Measurements from ENCODE around the gene FYB2.

The FYB2 gene

DNA sequence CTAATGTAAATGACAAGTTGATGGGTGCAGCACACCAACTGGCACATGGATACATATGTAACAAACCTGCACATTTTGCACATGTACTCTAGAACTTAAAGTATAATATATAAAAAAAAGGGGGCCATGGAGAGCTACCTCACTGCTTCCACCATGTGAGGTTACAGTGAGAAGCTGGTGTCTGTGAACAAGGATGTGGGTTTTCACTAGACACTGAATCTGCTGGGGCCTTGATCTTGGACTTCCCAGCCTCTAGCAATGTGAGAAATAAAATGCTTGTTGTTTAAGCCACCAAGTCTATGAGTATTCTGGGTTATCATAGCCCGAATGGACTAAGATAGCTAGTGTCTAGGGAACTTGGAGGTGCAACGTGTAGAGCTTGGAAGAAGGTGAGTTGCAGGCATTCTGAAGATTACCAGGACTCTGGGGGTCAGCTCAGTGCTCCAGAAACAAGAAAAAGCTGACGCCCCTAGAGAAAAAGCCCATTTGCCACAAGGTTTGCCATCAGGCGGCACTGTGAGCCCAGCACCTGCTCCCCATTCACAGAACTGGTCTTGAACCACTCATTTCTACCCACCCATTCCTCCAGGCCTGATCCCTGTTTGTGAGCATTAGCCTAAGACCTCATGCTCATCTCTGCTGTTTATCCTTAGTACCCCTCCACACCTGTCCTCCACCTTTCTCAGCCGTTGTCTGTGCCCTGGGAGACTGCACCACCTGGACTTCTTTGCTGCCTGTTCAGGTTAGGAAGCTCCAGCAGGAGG lies 15.1 kb upstream of the FYB2 start:
- Histone ChIP-seq H3K4me3 (no peak overlapping the region), H3K27ac (no peak overlapping the region), H3K27me3 (peaks cover 0 to 14% of the 10 kb centered on the region in 2 donors), H3K4me1 (peaks cover 0 to 4% (median 0%) of the 10 kb centered on the region in 4 donors), H3K9me3 (peaks cover 0 to 2% (median 0%) of the 10 kb centered on the region in 3 donors), H3K36me3 (no peaks in the 10 kb centered on the region)
- DNase-seq: no peak
- intact Hi-C loops (cut with DNase I; ENCODE audit: low total_unique reads): loop anchor here (5.0 kb wide), 2 partner anchors 1213 to 1328 kb away; no protein-coding TSS in a partner anchor
- TF ChIP-seq, protein P1, sequence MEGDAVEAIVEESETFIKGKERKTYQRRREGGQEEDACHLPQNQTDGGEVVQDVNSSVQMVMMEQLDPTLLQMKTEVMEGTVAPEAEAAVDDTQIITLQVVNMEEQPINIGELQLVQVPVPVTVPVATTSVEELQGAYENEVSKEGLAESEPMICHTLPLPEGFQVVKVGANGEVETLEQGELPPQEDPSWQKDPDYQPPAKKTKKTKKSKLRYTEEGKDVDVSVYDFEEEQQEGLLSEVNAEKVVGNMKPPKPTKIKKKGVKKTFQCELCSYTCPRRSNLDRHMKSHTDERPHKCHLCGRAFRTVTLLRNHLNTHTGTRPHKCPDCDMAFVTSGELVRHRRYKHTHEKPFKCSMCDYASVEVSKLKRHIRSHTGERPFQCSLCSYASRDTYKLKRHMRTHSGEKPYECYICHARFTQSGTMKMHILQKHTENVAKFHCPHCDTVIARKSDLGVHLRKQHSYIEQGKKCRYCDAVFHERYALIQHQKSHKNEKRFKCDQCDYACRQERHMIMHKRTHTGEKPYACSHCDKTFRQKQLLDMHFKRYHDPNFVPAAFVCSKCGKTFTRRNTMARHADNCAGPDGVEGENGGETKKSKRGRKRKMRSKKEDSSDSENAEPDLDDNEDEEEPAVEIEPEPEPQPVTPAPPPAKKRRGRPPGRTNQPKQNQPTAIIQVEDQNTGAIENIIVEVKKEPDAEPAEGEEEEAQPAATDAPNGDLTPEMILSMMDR (IDR thresholded peaks at IDR 0.05): no peak

DNA sequence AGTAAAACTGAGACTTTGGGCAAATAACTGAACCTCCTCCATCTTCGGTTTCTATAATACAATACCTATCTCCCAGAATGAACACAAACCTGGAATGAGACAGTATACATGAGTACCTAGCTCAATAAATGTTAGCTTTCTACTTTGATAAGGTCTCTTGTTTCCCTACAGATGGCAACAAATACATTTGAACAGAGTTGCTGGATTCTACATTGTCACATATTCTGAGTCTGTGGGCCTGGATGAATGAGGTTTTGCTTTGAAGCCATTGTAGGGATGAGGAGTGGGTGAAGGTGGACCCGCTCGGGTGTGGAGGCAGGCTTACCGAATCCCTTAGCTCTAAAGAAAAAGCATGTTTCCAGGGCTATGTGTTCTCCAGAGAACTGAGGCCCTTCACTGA lies 13.9 kb upstream of the FYB2 start:
- intact Hi-C loops (cut with DNase I; ENCODE audit: low total_unique reads): loop anchor here (5.0 kb wide), 2 partner anchors 1214 to 1329 kb away; no protein-coding TSS in a partner anchor
- H3K9me3 ChIP-seq: no peaks in the 10 kb centered on the region
- no peak overlapping the region for H3K27ac ChIP-seq
- peaks cover 0 to 4% (median 0%) of the 10 kb centered on the region in 4 donors for H3K4me1 ChIP-seq
- H3K27me3 ChIP-seq: peaks cover 0 to 21% of the 10 kb centered on the region in 2 donors
- TF ChIP-seq, protein P1 (IDR thresholded peaks at IDR 0.05): no peak
- no peak overlapping the region for H3K4me3 ChIP-seq
- H3K36me3 ChIP-seq: no peaks in the 10 kb centered on the region
- DNase-seq: no peak

DNA sequence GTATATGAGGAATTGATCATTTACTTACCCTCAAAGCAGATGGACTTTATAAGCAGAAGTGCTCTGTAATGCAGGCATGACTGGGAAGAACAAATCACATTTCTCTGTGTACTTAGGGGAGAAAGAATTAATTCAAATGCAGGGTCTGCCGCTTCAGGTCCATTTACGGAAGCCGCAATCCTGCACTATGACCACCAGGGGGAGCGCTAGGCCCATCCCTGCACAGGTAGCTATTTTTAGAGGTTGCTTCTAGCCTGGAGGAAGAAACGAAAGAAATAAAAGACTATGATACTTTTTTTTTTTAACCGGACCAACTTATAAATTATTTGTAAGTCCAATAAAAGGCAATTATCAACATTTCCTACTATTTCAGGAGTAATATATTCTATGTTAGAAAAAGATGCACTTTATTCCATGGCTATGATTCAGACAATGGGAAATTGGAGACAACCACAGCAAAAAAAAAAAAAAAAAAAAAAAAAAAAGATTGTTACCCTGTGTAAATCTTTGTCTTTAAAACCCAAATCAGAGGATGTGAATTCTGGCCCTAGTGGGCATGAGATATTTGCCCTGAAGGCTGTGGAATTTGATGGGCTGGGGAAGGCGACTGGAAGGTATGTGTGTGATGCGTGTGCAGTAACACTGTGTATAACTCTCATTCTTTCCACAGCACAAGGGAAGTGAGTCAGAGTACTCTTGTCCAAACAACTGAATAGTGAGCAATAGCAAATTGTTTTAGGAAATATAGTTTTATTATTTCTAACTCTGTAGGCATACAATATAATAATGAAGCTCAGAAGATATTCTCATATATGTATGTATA lies 12.9 kb upstream of the FYB2 start:
- H3K27me3 ChIP-seq: peaks cover 0 to 24% of the 10 kb centered on the region in 2 donors
- peak in 1 of 2 donors; percentile 26 for DNase-seq
- H3K4me1 ChIP-seq: peaks cover 0 to 4% (median 0%) of the 10 kb centered on the region in 4 donors
- H3K4me3 ChIP-seq: peak overlapping the region; percentile 0 to 7
- H3K36me3 ChIP-seq: no peaks in the 10 kb centered on the region
- TF ChIP-seq, protein P1 (IDR thresholded peaks at IDR 0.05): peak; percentile 86 to 94
- H3K27ac ChIP-seq: no peak overlapping the region
- intact Hi-C loops (cut with DNase I; ENCODE audit: low total_unique reads): loop anchor here (5.0 kb wide), 2 partner anchors 1215 to 1330 kb away; no protein-coding TSS in a partner anchor
- H3K9me3 ChIP-seq: no peaks in the 10 kb centered on the region

DNA sequence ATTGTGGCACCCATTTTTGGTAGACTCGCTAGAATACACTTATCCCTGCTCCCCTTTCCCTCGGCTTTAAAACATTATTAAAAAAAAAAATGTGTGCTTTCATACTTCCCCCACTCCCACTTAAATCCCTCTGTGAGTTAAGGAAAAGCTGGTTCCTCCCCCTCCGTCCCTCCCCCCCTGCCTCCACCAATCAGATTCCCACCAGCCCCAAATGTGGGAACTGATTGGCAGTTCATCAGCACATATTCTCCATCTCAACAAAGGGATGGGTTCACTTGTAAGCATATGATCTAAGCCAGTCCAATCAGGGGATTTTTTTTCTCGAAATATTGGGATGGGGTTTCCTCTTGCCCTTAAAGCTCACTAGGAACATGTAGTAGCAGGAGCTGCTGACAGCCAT lies 10.8 kb upstream of the FYB2 start:
- Histone ChIP-seq H3K4me3 (no peak overlapping the region), H3K27me3 (peaks cover 0 to 24% of the 10 kb centered on the region in 2 donors), H3K9me3 (no peaks in the 10 kb centered on the region), H3K4me1 (peaks cover 0 to 4% (median 0%) of the 10 kb centered on the region in 4 donors), H3K36me3 (no peaks in the 10 kb centered on the region), H3K27ac (no peak overlapping the region)
- intact Hi-C loops (cut with DNase I; ENCODE audit: low total_unique reads): loop anchor here (5.0 kb wide), 2 partner anchors 1217 to 1332 kb away; no protein-coding TSS in a partner anchor
- no peak for DNase-seq
- TF ChIP-seq, protein P1 (IDR thresholded peaks at IDR 0.05): no peak

DNA sequence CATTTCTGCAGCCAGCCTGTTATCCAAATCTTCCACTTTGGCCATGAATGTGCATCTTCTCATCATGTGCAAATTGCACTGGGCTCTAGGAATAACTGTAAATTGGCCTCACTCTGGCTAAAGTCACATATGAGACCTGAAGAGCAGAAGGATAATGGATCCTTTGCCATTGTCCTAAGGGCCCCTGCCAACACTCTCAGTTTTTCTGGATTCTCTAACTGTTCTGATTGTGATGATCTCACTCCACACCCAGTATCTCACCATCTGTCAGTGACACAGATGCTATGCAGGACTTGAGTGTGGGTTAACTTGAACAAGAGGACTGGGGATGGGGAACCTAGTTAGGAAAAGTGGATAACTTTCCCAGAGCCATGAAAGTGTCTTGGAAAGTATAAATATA lies 8.5 kb upstream of the FYB2 start:
- Histone ChIP-seq H3K27me3 (peaks cover 0 to 24% of the 10 kb centered on the region in 2 donors), H3K4me3 (no peak overlapping the region), H3K27ac (no peak overlapping the region), H3K9me3 (no peaks in the 10 kb centered on the region), H3K36me3 (no peaks in the 10 kb centered on the region), H3K4me1 (peaks cover 0 to 4% (median 0%) of the 10 kb centered on the region in 4 donors)
- TF ChIP-seq, protein P1 (IDR thresholded peaks at IDR 0.05): no peak
- intact Hi-C loops (cut with DNase I; ENCODE audit: low total_unique reads): no loop called here
- DNase-seq: no peak

All from tibial artery (tissue), 4 donors.